ENCODE results near the gene IL12A. TPM values are rescaled to one million over a fixed set of nuclear protein-coding genes. Genes with fewer than 3 reads are reported as not detected.

The IL12A gene
- polyA plus RNA-seq, 1 donor from 2014 or later: not detected

GRCh38 chr3:159992589-159992988 is 4.0 kb downstream of the IL12A start:
- Histone ChIP-seq H2AFZ (ENCODE audit: low read depth, low read length) (no peak overlapping the region), H3K9ac (ENCODE audit: low read length) (no peak overlapping the region), H3K9me2 (ENCODE audit: insufficient read depth, low read length) (no peaks in the 10 kb centered on the region), H3K9me3 (ENCODE audit: low read length) (no peaks in the 10 kb centered on the region), H3K4me2 (ENCODE audit: low read length) (no peak overlapping the region), H3K79me2 (replicated peaks; ENCODE audit: insufficient read depth, low read length) (no peaks in the 10 kb centered on the region), H4K20me1 (ENCODE audit: insufficient read depth) (no peaks in the 10 kb centered on the region), H3K4me3 (ENCODE audit: low read length) (no peak overlapping the region), H3K36me3 (ENCODE audit: insufficient read depth, low read length) (no peaks in the 10 kb centered on the region), H3K27me3 (ENCODE audit: insufficient read depth, low read depth, low read length) (peaks cover 17% of the 10 kb centered on the region), H3F3A (ENCODE audit: insufficient read depth, low read length, poor library complexity, severe bottlenecking) (no peaks in the 10 kb centered on the region), H3K27ac (ENCODE audit: low read length) (no peak overlapping the region)
- no peak for TF ChIP-seq TAF1 (IDR thresholded peaks at IDR 0.05; ENCODE audit: low read depth)
- TF ChIP-seq EP300 (conservative IDR thresholded peaks at IDR 0.05; ENCODE audit: poor library complexity, severe bottlenecking): no peak
- TF ChIP-seq POLR2AphosphoS5 (IDR thresholded peaks at IDR 0.05): no peak
- TF ChIP-seq EZH2 (IDR thresholded peaks at IDR 0.05; ENCODE audit: borderline replicate concordance, insufficient read depth, low read length, poor library complexity, severe bottlenecking): no peak
- TF ChIP-seq RAD21 (conservative IDR thresholded peaks at IDR 0.05): no peak
- no peak for TF ChIP-seq REST (IDR thresholded peaks at IDR 0.05; ENCODE audit: borderline replicate concordance)
- TF ChIP-seq SMC3 (conservative IDR thresholded peaks at IDR 0.05; ENCODE audit: poor library complexity): no peak
- no peak for TF ChIP-seq MXI1 (conservative IDR thresholded peaks at IDR 0.05; ENCODE audit: poor library complexity, severe bottlenecking)
- no peak for TF ChIP-seq CTCF (IDR thresholded peaks at IDR 0.05; ENCODE audit: poor library complexity, severe bottlenecking)

- Histone ChIP-seq H3K4me2 (ENCODE audit: low read length) (no peak overlapping the region), H3K79me2 (replicated peaks; ENCODE audit: insufficient read depth, low read length) (no peaks in the 10 kb centered on the region), H3K9ac (ENCODE audit: low read length) (no peak overlapping the region)
Observed at GRCh38 chr3:159994182-159994581, 5.5 kb downstream of the IL12A start.

More at GRCh38 chr3:159994182-159994581, 5.5 kb downstream of the IL12A start:
- Histone ChIP-seq H3K9me3 (ENCODE audit: low read length) (no peaks in the 10 kb centered on the region), H3F3A (ENCODE audit: insufficient read depth, low read length, poor library complexity, severe bottlenecking) (no peaks in the 10 kb centered on the region), H4K20me1 (ENCODE audit: insufficient read depth) (no peaks in the 10 kb centered on the region), H3K9me2 (ENCODE audit: insufficient read depth, low read length) (no peaks in the 10 kb centered on the region), H3K27ac (ENCODE audit: low read length) (no peak overlapping the region), H3K4me3 (ENCODE audit: low read length) (no peak overlapping the region), H3K36me3 (ENCODE audit: insufficient read depth, low read length) (no peaks in the 10 kb centered on the region), H2AFZ (ENCODE audit: low read depth, low read length) (no peak overlapping the region), H3K27me3 (ENCODE audit: insufficient read depth, low read depth, low read length) (peaks cover 3% of the 10 kb centered on the region)
- TF ChIP-seq RAD21 (conservative IDR thresholded peaks at IDR 0.05) (no peak), POLR2AphosphoS5 (IDR thresholded peaks at IDR 0.05) (no peak), MXI1 (conservative IDR thresholded peaks at IDR 0.05; ENCODE audit: poor library complexity, severe bottlenecking) (no peak), REST (IDR thresholded peaks at IDR 0.05; ENCODE audit: borderline replicate concordance) (no peak), CTCF (IDR thresholded peaks at IDR 0.05; ENCODE audit: poor library complexity, severe bottlenecking) (no peak), SMC3 (conservative IDR thresholded peaks at IDR 0.05; ENCODE audit: poor library complexity) (no peak), EZH2 (IDR thresholded peaks at IDR 0.05; ENCODE audit: borderline replicate concordance, insufficient read depth, low read length, poor library complexity, severe bottlenecking) (no peak), TAF1 (IDR thresholded peaks at IDR 0.05; ENCODE audit: low read depth) (no peak), EP300 (conservative IDR thresholded peaks at IDR 0.05; ENCODE audit: poor library complexity, severe bottlenecking) (no peak)

All from neural cell (in vitro differentiated cells).